HUES6 (cell line): ENCODE results near the gene WDR11.

Experiments used
- H3K27ac ChIP-seq: 2 replicates; pipeline ENCODE4 v1.7.0; 2013; ENCODE audit warnings: low read depth, mild to moderate bottlenecking, low read length, inconsistent platforms
- H3K27me3 ChIP-seq: 2 replicates; pipeline ENCODE4 v1.6.1; 2013; ENCODE audit warnings: low read length; ENCODE audit not compliant: control insufficient read depth, insufficient read depth
- H3K36me3 ChIP-seq: 2 replicates; pipeline ENCODE4 v1.6.1; 2013; ENCODE audit warnings: low read length; ENCODE audit not compliant: control insufficient read depth, insufficient read depth
- H3K4me1 ChIP-seq: 2 replicates; pipeline ENCODE4 v1.6.1; 2013; ENCODE audit warnings: low read length; ENCODE audit not compliant: control insufficient read depth, insufficient read depth
- H3K4me3 ChIP-seq: 2 replicates; pipeline ENCODE4 v1.5.1; 2013; ENCODE audit warnings: low read depth, low read length
- H3K9ac ChIP-seq: one replicate; pipeline ENCODE4 v1.6.1; 2013; ENCODE audit warnings: mild to moderate bottlenecking, low read length
- H3K9me3 ChIP-seq: 2 replicates; pipeline ENCODE4 v1.6.1; 2013; ENCODE audit warnings: low read depth, low read length; ENCODE audit not compliant: control insufficient read depth, insufficient read depth

WDR11 gene

GRCh38 chr10:120945182-120945581, 94.0 kb downstream of the WDR11 start:
- H3K27ac ChIP-seq = no peak overlapping the region
- H3K4me1 ChIP-seq = peaks cover 18% of the 10 kb centered on the region
- no peaks in the 10 kb centered on the region for H3K9me3 ChIP-seq
- H3K4me3 ChIP-seq = no peak overlapping the region
- H3K36me3 ChIP-seq = no peaks in the 10 kb centered on the region
- H3K27me3 ChIP-seq = peaks cover 13% of the 10 kb centered on the region
- no peak overlapping the region for H3K9ac ChIP-seq

GRCh38 chr10:120945801-120946302, 94.7 kb downstream of the WDR11 start:
- no peak overlapping the region for H3K4me3 ChIP-seq
- H3K9ac ChIP-seq = no peak overlapping the region
- no peaks in the 10 kb centered on the region for H3K36me3 ChIP-seq
- no peaks in the 10 kb centered on the region for H3K9me3 ChIP-seq
- H3K27me3 ChIP-seq = peaks cover 19% of the 10 kb centered on the region
- H3K27ac ChIP-seq = no peak overlapping the region
- H3K4me1 ChIP-seq = peaks cover 18% of the 10 kb centered on the region

- Histone ChIP-seq H3K4me1 (peaks cover 24% of the 10 kb centered on the region), H3K36me3 (no peaks in the 10 kb centered on the region), H3K27ac (no peak overlapping the region), H3K9ac (no peak overlapping the region), H3K9me3 (no peaks in the 10 kb centered on the region), H3K4me3 (no peak overlapping the region), H3K27me3 (peaks cover 26% of the 10 kb centered on the region)
These were observed 95.3 kb downstream of the WDR11 start for GRCh38 chr10:120946497-120946896.

GRCh38 chr10:120948889-120949608, 97.9 kb downstream of the WDR11 start:
- Histone ChIP-seq H3K27me3 (peaks cover 28% of the 10 kb centered on the region), H3K27ac (no peak overlapping the region), H3K4me1 (peaks cover 24% of the 10 kb centered on the region), H3K36me3 (no peaks in the 10 kb centered on the region), H3K9me3 (0 out of 2 replicates have a peak, but pooled peaks cover 4% of the 10 kb centered on the region), H3K4me3 (peak overlapping the region; percentile 70), H3K9ac (peak overlapping the region; percentile 60)

- Histone ChIP-seq H3K4me1 (peaks cover 24% of the 10 kb centered on the region), H3K27me3 (peaks cover 28% of the 10 kb centered on the region), H3K36me3 (no peaks in the 10 kb centered on the region), H3K9ac (peak overlapping the region; percentile 60), H3K27ac (no peak overlapping the region), H3K9me3 (0 out of 2 replicates have a peak, but pooled peaks cover 5% of the 10 kb centered on the region), H3K4me3 (peak overlapping the region; percentile 70)
These were observed 98.5 kb downstream of the WDR11 start for GRCh38 chr10:120949609-120950031.

- H3K4me3 ChIP-seq = peak overlapping the region; percentile 70
These were observed 98.9 kb downstream of the WDR11 start for GRCh38 chr10:120950051-120950561.

GRCh38 chr10:120951288-120951687, 100.1 kb downstream of the WDR11 start:
- Histone ChIP-seq H3K4me3 (no peak overlapping the region), H3K4me1 (peaks cover 24% of the 10 kb centered on the region), H3K9ac (no peak overlapping the region), H3K27me3 (peaks cover 28% of the 10 kb centered on the region), H3K9me3 (0 out of 2 replicates have a peak, but pooled peaks cover 5% of the 10 kb centered on the region), H3K36me3 (no peaks in the 10 kb centered on the region), H3K27ac (no peak overlapping the region)

More at GRCh38 chr10:120950051-120950561, 98.9 kb downstream of the WDR11 start:
- H3K9me3 ChIP-seq = 0 out of 2 replicates have a peak, but pooled peaks cover 5% of the 10 kb centered on the region
- no peaks in the 10 kb centered on the region for H3K36me3 ChIP-seq
- peak overlapping the region; percentile 60 for H3K9ac ChIP-seq
- H3K27me3 ChIP-seq = peaks cover 28% of the 10 kb centered on the region
- H3K27ac ChIP-seq = no peak overlapping the region
- peaks cover 24% of the 10 kb centered on the region for H3K4me1 ChIP-seq

GRCh38 chr10:120953897-120954296, 102.7 kb downstream of the WDR11 start:
- H3K36me3 ChIP-seq = no peaks in the 10 kb centered on the region
- no peak overlapping the region for H3K4me3 ChIP-seq
- no peak overlapping the region for H3K9ac ChIP-seq
- H3K9me3 ChIP-seq = 0 out of 2 replicates have a peak, but pooled peaks cover 5% of the 10 kb centered on the region
- H3K27me3 ChIP-seq = peaks cover 28% of the 10 kb centered on the region
- H3K27ac ChIP-seq = no peak overlapping the region
- peaks cover 24% of the 10 kb centered on the region for H3K4me1 ChIP-seq
